Dedifferentiated amniotic fluid mesenchymal stem cell (primary cell): Measurements from ENCODE around the gene DIDO1.
"Not testable (repeated sequence)": the region's sequence is repeated elsewhere in the genome, so short reads cannot be mapped to it uniquely, and the experiment has no call there.

Source experiments
- DNase-seq: peaks from one replicate; pipeline ENCODE4 v3.0.0-alpha.2; 2016; ENCODE audit errors: extremely low spot score

DIDO1 gene

GRCh38 chr20:62929051-62929538 lies 2.8 kb upstream of the DIDO1 start:
- DNase-seq: peak; percentile 36

DNA sequence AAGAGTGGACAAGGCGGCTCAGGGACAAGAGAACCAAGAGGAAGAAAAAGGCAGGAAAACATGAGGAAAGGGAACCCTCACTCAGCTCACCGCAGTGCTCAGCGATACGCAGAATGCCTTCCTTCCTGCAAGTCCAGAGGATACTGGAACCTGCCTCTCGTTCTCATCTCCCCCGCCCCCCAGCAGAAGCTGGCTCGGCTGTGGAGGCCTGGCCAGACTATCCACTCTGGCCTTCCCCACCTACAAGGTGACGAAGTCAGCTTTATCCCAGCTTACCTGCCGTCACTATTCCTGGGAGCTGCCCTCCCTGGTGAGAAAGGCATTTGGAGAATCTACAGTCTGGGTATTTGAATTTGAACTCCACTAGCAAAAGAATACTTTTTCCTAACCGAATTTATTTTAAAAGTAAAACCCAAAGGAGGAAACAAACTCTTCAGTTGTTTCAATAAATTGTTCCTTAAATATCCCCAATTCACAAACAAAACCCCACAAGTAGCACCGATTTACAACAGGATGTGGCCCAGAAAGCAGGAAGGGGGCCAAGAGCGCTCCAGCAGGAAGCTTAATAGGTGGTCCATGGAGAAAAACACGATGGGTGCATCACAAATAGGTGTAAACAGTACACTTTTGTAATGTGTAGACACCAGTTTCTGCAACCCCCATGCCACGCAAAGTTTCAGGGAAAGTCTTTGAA lies 2.1 kb upstream of the DIDO1 start:
- DNase-seq: no peak

- no peak for DNase-seq
Measured at GRCh38 chr20:62927128-62927705, 912 bp upstream of the DIDO1 start.

- peak; percentile 15 for DNase-seq
Measured at GRCh38 chr20:62925420-62926228, 681 bp downstream of the DIDO1 start.

GRCh38 chr20:62925076-62925419 lies 1.3 kb downstream of the DIDO1 start:
- no peak for DNase-seq

- peak; percentile 46 for DNase-seq
Measured at GRCh38 chr20:62924442-62925075, 1.7 kb downstream of the DIDO1 start.

DNA sequence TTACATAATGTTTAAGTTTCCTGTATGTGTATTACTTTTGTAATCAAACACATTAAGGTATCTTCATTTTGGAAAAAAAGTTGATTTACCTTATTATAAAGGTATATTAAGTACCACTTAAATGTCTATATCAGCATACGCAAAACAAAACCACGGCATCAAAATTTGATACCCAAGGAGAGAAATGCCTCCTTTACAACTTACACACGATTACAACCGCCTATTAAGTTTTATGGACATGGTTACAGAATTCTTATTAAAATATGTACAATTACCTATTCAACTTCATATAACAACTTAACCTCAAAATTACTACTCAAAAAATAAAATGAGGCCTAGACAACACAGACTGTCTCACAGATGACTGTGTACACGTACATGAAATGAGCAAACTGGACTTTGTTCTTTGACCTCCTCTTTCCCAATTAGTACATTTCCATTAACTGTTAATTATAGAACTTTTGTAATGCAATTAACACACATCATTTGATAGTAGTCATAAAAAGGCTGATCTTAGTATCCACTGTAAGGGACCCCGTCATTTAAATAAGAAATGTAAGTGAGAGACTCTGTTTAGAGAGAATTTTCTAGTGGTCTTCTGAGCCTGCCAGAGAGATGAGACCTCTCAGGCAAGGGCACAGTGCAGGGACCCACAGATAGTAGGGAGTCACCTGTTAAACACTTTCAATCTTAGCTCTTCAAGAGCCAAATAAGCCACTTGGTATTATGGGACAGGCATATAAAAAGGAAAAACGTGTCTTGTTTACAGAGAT lies 2.5 kb downstream of the DIDO1 start:
- no peak for DNase-seq

GRCh38 chr20:62923059-62923668 lies 3.1 kb downstream of the DIDO1 start:
- DNase-seq: not testable (repeated sequence)

DNA sequence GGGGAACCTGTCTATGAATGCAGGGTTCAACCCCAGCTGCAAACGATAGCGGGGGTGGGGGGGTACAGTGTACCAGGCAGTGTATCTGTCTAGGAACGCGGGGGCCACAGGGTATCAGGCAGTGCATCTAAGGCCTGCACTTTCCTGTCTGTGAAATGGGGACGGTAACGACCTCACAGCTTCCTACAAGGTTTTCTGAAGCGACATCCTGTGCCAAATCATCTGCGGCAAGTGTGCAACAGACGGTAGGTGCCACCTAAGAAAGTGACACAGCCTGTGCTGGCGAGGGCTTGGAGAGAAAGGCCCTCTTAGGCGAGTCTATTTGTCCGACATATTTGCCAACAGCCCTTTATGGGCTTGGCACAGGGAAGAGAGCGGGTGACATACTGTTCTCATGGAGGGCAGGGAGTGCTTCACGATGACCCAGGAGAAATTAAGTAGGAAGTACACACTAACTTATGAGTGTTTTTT lies 3.8 kb downstream of the DIDO1 start:
- DNase-seq: no peak

GRCh38 chr20:62921119-62921687 lies 5.1 kb downstream of the DIDO1 start:
- peak; percentile 27 for DNase-seq

DNA sequence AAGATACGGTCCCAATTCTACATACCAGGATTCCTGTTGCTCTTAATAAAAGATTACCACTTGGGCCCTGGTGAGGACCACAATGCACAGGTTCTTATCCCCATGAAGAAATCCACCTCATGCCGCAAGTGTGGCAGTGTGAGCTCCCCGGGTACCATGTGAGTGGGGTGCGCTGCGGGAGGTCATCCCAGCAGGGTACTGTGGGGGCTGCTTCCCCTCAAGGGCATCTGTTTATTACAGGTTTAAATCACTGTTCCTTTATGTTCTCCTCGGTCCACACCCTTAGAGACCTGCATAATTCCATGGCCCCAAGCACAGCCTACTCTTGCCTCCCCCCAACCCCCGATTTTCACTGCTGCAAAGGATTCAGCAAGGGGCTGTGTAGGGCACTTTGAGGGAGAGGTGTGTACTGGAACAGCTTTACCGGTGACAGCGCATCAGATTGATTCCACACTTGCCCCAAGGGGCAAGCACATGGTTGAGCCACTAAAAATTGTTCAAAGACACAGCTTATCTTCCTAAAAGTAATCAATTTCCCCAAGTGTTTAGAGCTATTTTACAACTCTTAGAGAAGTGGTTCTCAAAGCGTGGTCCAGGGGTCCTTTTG lies 6.2 kb downstream of the DIDO1 start:
- no peak for DNase-seq

- no peak for DNase-seq
Measured at GRCh38 chr20:62918831-62919230, 7.5 kb downstream of the DIDO1 start.

GRCh38 chr20:62918147-62918546 lies 8.2 kb downstream of the DIDO1 start:
- no peak for DNase-seq

- no peak for DNase-seq
Measured at GRCh38 chr20:62917720-62918119, 8.6 kb downstream of the DIDO1 start.

DNA sequence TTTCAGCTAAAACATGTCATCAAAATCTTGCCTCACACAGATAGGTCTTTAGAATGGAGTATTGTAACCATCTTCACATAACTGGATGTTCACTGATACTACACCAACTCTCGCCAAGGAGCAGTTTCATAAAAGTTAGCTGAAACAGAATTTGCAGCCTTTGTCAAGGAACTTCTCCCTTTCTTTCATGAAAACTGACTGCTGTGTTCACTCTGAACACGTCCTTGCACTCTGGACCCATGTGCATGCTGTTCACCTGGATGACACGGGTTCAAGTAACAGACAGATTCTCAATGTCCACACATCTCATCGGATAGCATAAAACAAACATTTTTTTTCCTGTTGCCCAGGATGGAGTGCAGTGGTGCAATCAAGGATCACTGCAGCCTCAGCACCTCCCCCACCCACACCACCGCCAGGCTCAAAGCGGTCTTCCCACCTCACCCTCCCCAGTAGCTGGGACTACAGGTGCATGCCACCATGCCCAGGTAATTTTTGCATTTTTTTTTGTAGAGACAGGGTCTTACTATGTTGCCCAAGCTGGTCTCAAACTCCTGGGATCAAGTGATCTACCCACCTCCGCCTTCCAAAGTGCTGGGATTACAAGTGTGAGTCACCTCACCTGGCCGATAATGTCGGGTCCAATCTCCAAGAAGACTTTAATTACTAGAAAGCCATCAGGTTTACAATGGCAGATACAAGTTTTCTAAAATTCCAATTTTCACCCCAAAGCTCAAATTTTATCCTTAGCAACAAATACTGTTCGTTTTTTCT lies 9.4 kb downstream of the DIDO1 start:
- DNase-seq: no peak

DNA sequence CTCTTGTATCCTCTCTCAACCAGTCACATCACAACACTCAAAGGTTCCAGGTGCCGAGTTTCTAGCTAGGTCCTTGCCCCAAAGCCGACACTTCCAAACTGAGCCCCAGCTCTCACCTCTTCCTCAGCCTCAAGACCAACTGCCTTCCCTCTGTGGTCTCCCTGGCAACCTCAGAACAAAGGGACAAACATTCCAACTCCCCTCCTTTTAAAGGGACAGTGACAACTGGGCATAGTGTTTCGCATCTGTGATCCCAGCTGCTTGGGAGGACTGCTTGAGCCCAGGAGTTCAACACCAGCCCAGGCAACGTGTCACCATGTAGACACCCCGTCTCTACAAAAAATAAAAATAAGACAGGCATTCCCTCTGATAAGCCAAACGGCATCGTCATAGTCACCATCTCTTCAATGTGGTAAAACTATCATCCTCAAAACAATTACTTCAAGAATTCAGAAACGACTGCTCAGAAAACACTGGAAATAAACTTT lies 11.3 kb downstream of the DIDO1 start:
- DNase-seq: no peak

- no peak for DNase-seq
Measured at GRCh38 chr20:62914436-62914835, 11.9 kb downstream of the DIDO1 start.

DNA sequence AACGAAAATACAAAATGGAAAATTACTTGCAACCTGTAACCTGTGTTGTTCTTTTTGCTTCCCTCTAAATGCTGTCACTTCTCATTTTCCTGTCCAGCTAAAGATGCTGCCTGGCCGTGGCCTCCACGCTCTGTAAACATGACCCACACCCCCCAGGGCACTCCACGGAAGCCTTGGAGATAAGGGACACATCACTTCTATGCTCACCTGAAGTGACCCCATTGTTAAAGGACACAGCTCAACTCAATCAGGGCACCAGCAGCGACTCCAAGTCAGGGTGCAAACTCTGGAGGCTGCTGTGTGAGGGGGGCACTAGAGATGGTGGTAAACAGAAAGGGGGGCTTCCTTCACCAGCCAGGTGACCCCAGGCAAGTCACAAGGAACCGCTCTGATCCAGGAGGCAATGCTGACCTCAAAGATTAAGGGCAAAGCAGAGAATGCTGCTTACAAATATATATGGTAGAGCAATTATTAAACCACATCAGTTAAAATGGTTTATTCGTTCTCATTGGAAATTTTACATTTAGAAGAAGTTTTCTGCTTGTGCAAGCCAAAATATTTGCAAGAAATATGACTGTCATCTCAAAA lies 13.2 kb downstream of the DIDO1 start:
- DNase-seq: no peak

DNA sequence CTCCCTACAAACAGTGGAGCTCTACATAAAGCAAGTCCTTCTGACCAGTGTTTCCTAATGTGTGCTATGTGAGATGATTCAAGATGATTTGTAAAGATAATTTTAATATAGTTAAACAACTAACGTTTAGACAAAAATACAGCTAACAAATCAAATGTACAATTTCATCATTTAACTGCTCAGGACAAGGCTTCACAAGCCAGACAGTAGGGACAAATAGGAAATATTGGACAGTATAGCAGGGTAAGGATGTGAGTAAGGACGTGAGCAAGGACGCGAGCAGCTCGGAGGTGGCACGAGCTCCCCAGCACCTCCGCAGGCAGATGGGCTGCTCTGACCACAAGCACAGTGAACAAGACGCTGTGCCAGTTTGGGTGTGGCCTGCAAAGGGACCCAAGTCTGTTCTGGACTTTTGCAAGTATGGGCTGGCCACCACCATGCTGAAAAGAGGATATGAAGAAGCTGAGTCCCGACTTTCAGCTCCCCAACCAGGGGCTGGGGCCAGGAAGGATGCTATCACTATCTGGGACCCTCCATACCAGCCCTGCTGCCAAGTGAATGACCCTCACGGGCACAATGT lies 14.5 kb downstream of the DIDO1 start:
- DNase-seq: no peak
